ENCODE data around the gene HYAL3. TPM values are rescaled to one million over a fixed set of nuclear protein-coding genes. Genes with fewer than 3 reads are reported as not detected.
"Not testable (repeated sequence)": the region's sequence is repeated elsewhere in the genome, so short reads cannot be mapped to it uniquely, and the experiment has no call there.

The HYAL3 gene
- total RNA-seq, 4 donors from 2014 or later: 3.0 to 6.6 (median 4.2) TPM

DNA sequence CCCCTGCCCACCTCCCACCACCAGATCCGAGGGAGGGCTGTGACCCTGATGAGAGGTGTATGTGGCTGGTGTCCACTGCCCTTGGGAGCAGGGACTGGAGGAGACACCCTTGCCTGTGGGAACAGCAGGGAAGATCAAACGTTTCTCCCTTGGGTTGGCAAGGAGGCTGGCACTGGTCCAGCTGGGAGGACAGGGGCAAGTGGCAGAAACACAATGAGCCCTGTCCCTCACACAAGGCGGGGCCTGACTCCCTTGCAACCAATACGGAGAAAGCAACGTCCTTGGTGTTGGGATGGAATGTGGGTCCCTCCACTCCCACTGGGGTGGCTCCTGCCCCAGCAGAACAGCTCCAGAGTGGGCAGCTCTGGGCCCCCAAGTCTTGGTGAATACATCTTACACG is 18.1 kb upstream of the HYAL3 start:
- peaks cover 0 to 11% (median 0%) of the 10 kb centered on the region in 3 donors for H3K36me3 ChIP-seq
- H3K9me3 ChIP-seq: no peaks in the 10 kb centered on the region
- no peaks in the 10 kb centered on the region for H3K27me3 ChIP-seq
- H3K27ac ChIP-seq: peak overlapping the region; percentile 52 to 93 (median 74)
- peak in 1 of 3 donors; percentile 73 for DNase-seq
- TF ChIP-seq CTCF (IDR thresholded peaks at IDR 0.05) (no peak), POLR2A (IDR thresholded peaks at IDR 0.05) (no peak)
- H3K4me1 ChIP-seq: peaks cover 5 to 55% (median 22%) of the 10 kb centered on the region in 4 donors
- H3K4me3 ChIP-seq: peak overlapping the region in 1 of 4 donors; percentile 14

DNA sequence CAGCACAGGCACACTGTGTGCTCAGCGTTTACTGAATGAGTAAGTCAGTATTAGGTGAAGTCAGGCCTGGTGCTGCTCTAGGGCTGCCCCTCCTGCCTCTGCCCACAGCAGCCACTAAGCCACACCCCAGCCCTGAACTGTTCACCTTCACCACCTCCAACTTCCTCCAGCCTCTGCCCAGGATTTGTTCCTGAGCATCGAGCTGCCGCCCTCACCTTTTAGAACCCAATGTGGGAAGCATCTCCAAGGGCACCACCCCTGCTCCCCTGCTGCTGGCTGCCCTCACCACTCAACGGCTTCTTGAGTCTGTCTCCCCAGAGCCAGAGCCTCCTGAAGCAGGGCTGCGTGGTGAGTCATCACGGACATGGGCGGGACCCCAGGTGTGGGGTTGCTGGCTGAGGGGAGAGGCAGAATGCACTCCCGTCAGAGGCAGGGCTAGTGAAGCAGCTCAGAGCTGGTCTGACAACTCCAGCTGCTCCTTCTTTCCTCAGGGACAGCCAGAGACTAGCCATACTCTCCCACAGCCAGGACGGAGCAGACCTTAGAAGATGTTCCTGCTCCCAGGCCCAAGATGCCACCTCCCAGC is 17.5 kb upstream of the HYAL3 start:
- peak in 2 of 3 donors; percentile 90 to 92 for DNase-seq
- TF ChIP-seq POLR2A (IDR thresholded peaks at IDR 0.05) (peak; percentile 52 to 66), CTCF (IDR thresholded peaks at IDR 0.05) (no peak)
- Histone ChIP-seq H3K4me3 (peak overlapping the region in 1 of 4 donors; percentile 14), H3K27ac (peak overlapping the region; percentile 52 to 93 (median 74)), H3K36me3 (peaks cover 0 to 11% (median 0%) of the 10 kb centered on the region in 3 donors), H3K27me3 (no peaks in the 10 kb centered on the region), H3K4me1 (peaks cover 3 to 50% (median 17%) of the 10 kb centered on the region in 4 donors), H3K9me3 (no peaks in the 10 kb centered on the region)

DNA sequence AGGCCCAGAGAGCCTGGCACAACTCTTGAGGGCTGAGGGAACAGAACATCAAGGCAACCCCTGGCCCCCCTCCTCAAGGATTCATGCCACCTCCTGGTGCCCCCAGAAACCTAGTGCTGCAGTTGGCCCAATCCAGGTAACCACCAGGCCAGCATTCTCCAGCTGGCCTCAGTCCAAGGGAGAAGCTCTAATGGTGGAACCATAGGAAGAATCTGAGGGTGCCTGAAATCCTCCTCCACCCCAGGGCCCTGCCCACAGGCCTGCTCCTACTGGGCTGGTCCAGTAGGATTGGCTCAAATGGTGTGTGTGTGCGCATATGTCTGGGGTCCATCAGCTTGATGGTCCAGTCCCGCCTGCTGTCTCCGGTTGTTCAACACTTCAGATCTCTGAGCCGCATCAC is 15.6 kb upstream of the HYAL3 start:
- Histone ChIP-seq H3K27ac (peak overlapping the region in 1 of 4 donors; percentile 5), H3K36me3 (peaks cover 0 to 11% (median 0%) of the 10 kb centered on the region in 3 donors), H3K27me3 (no peaks in the 10 kb centered on the region), H3K9me3 (no peaks in the 10 kb centered on the region), H3K4me1 (peaks cover 3 to 42% (median 11%) of the 10 kb centered on the region in 4 donors), H3K4me3 (no peak overlapping the region)
- no peak for DNase-seq
- no peak for TF ChIP-seq CTCF (IDR thresholded peaks at IDR 0.05)

- peaks cover 0 to 11% (median 0%) of the 10 kb centered on the region in 3 donors for H3K36me3 ChIP-seq
- no peak overlapping the region for H3K27ac ChIP-seq
- peaks cover 3 to 38% (median 11%) of the 10 kb centered on the region in 4 donors for H3K4me1 ChIP-seq
- no peak overlapping the region for H3K4me3 ChIP-seq
- no peak for DNase-seq
- no peaks in the 10 kb centered on the region for H3K27me3 ChIP-seq
- no peaks in the 10 kb centered on the region for H3K9me3 ChIP-seq
- no peak for TF ChIP-seq POLR2A (IDR thresholded peaks at IDR 0.05)
- no peak for TF ChIP-seq CTCF (IDR thresholded peaks at IDR 0.05)
Observed at GRCh38 chr3:50314342-50314741, 15.1 kb upstream of the HYAL3 start.

DNA sequence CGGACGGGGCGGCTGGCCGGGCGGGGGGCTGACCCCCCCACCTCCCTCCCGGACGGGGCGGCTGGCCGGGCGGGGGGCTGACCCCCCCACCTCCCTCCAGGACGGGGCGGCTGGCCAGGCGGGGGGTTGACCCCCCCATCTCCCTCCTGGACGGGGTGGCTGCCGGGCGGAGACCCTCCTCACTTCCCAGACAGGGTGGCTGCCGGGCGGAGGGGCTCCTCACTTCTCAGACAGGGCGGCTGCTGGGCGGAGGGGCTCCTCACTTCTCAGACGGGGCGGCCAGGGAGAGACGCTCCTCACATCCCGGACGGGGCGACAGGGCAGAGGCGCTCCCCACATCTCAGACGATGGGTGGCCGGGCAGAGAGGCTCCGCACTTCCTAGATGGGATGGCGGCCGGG is 12.8 kb upstream of the HYAL3 start:
- H3K27ac ChIP-seq: peak overlapping the region in 2 of 4 donors; percentile 39 to 46
- DNase-seq, H3K27me3 ChIP-seq, H3K9me3 ChIP-seq, H3K36me3 ChIP-seq: not testable (repeated sequence)
- H3K4me1 ChIP-seq: peaks cover 1 to 15% (median 8%) of the 10 kb centered on the region in 4 donors
- peak overlapping the region in 1 of 4 donors; percentile 17 for H3K4me3 ChIP-seq

GRCh38 chr3:50304601-50305000 is 5.4 kb upstream of the HYAL3 start:
- H3K9me3 ChIP-seq: no peaks in the 10 kb centered on the region
- H3K36me3 ChIP-seq: no peaks in the 10 kb centered on the region
- no peak for TF ChIP-seq CTCF (IDR thresholded peaks at IDR 0.05)
- no peak for TF ChIP-seq POLR2A (IDR thresholded peaks at IDR 0.05)
- DNase-seq: no peak
- H3K27me3 ChIP-seq: no peaks in the 10 kb centered on the region
- peaks cover 0 to 23% (median 0%) of the 10 kb centered on the region in 4 donors for H3K4me1 ChIP-seq
- no peak overlapping the region for H3K27ac ChIP-seq
- no peak overlapping the region for H3K4me3 ChIP-seq

All from Peyer's patch (tissue), 4 donors.